Left forelimb (tissue), 1 donor: ENCODE data around the gene CPT1B.

Experiments used
- DNase-seq: peaks from one replicate; pipeline ENCODE4 v3.0.0-alpha.2; 2018; ENCODE audit warnings: low spot score

The CPT1B gene

DNA sequence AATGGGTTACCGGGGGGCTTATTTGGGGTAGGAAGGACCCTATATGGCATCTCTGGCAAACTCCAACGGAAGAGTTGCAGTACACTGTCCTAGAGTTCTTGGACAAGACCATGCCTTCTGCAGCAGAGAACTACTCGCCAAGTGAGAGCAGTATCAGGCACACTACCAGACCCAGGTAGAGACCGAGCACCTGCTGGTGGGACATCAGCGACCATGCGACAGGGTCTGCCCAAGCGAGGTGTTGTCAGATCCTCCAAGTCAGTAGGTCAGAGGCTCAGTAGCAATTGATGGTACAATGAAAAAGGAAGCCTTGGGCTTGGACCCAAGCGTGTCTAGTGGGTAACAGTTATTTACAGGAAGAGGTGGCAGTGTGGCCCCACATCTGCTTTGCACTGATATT lies 7.6 kb upstream of the CPT1B start:
- DNase-seq = no peak

DNA sequence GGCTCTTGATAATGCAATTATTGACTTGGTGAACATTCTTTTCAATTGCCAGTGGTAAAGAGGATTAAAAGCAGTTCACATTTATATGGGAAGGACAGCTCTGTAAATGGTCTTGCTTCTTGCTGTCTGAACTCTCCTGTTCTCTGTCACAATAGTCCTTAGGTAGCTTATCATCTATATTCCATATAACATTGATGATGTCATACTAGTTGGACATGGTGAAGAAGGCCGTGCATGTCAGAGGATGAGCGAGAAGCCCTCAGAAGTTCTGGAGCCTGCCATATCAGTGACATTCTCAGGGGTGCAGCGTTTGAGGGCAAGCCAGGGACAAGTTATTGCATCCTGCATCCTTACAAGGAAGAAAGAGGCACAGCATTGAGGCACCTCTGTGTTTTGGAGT lies 7.0 kb upstream of the CPT1B start:
- no peak for DNase-seq

DNA sequence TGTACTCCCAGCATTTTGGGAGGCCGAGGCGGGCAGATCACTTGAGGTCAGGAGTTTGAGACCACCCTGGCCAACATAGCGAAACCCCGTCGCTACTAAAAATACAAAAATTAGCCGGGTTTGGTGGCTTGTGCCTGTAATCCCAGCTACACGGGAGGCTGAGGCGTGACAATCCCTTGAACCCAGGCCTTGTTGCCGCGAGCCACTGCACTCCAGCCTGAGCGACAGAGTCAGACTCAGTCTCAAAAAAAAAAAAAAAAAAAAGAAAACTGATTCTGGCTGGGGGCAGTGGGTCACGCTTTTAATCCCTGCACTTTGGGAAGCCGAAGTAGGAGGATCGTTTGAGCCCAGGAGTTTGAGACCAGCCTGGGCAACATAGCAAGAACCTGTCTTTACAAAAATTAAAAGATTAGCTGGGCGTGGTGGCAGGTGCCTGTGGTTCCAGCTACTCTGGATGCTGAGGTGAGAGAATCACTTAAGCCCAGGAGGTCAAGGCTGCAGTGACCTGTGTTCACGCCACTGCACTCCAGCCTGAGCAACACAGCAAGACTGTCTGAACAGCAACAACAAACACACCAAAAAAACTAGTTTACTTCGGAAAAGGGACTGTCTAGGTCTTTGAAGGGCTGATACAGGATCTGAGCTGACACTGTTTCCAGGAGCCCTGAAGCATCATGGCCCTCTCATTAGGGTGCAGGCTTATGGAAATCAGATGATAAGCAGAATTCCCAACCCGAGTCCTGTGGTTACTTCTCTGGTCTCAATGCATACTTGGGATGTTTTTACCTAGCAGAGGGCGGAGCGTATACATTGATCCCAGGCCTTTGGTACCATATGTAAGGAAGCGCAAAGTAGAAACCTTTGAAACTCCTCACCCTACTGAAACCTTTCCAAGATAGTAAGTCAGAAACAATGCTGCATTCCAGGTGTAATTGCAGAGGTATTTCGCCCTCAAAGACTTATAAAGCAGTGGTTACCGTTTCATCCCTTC lies 6.2 kb upstream of the CPT1B start:
- no peak for DNase-seq

DNA sequence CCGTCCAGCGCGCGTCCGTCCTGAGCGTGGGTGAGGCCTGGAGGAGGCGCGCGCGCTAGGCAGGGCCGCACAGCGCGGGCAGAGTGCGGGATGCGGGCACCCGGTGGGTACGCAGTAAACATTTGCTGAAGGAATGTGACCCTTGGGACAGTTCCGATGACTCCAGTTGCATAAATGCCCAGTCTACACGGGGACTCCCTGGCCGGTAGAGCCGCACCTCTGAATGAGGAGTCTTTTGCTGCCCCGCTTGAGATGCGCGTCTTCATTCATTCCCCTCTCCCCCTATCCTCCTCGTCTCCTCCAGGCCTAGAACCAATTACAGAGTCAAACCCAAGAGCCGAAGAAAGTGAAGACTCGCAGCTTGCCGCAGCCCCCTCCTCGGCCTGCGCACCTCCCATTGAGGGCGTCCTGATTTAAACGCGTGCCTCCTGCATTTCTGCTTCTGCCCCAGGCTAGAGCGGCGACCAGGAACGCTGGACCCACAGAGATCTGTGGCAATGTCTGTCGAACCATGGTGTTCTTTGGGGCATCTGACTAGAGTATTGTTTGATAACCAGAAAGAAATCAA lies 5.2 kb upstream of the CPT1B start:
- no peak for DNase-seq

DNA sequence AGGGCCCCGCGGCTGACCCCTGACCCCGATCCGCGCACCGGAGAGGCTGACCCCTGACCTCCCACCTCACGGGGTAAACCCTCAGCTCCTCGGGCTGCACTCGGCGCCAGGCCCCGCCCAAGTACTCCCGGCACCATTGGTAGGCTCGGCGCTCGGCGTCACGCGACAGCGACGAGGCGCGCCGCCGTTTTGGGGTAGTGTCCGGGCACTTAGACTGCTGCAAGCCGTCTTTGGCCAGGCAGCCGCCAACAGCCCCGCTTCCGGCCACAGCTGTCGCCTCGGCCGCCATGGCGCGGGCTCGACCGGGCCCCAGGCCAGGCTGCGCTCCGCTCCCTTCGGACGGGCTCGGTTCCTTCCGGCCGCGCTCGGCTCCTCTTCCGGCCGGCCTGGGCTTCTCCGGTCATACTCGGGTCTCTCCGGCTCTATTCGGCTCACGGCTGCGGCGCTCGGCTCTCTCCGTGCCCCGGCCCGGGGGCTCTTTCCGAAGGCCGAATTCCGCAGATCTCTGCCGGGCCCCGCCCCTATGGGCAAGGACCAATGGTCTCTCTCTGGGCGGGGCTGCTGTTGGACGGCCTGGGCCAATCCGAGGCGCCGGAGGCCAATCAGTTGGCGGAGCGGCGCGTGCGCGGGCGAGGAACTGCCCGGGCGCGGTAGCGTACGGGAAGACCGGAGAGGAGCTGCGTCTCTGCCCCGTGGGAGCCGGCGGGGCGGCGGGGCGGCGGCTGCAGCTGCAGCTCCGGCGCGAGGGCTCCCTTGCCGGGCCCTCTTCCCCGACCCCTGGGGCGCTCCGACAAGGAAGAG lies 4.5 kb upstream of the CPT1B start, which contains the start of gene CHKB:
TSS of gene CHKB (minus strand) at position 357 of the 801 bp plus-strand sequence. CDS start at position 289, 68 bp downstream.
- DNase-seq = peak; percentile 99

DNA sequence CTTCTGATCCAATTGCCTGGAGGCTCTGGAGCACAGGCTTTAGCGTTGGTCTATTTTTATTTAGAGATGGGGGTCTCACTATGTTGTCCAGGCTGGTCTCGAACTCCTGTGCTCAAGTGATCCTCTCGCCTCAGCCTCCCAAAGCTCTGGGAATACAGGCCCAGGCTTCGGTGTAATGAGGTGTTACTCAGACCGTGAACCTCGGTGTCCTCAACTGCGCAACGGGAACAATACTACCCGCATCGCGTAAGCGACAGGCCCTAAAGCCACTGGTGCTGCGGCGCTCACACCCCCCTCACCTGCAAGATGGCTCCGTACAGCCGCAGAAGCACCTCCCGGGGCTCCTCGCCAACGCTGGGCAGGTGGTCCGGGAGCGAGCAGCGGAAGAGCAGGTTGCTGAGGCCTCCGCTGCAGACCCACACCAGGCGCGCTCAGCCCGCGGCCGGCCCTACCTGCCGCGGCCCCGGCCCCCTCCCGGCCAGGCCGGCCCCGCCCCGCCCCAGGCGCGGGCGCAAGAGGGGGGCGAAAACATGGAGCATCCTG lies 3.8 kb upstream of the CPT1B start:
- DNase-seq = no peak

DNA sequence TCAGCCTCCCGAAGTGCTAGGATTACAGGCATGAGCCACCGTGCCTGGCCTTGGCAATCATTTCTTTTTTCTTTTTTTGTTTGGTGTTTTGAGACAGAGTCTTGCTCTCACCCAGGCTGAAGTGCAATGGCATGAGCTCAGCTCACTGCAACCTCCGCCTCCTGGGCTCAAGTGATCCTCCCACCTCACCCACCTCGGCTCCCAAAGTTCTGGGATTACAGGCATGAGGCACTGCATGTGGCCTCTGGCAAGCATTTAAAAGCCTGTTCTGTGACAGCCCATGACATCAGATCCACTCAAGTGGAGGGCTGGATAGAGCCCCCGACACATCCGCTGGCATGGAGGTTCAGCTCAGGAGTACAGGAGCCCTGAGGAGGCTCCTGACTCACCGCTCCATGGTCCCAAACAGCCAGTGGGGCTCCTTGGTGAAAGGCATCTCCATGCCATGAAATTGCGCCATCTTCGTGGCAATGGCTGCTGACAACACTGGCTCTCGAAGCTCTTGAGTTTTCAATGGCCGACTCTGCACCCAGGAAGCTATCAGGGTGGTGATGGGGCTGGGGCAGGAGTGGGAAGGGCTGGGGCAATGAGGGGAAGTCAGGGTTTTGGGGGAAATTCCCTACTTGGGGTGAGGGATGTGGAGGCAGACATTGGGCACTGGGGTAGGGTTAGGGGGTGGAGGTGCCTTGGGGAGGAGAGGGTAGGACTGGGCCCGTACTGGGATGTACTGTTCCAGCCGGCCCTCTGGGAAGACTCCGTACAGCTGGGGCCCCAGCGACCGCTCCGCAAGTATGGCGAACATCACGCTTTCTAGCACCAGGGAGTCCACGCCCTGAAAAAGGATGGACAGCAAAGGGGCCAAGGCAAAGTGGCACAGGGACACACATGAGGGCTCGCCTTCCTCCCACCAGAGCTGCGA lies 3.1 kb upstream of the CPT1B start:
- no peak for DNase-seq

DNA sequence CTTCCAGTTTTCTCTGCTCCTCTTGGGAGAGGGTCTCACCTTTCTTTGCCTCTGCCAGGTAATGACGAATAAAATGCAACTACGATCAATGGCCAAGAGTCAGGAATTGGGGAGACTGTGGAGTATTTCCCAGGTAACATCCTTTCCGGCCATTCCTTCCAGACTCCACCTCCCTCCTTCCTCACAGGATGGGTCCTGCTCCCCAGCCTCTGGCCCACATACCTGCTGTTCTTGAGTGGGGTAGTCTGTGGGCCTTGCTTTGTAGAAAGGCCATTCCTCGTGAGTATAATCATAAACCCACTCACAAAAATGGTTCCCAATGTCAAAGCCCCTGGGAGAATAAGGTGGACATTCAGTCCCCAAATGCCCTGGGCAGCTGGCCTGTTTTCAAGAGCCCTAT lies 1.5 kb upstream of the CPT1B start:
- no peak for DNase-seq

DNA sequence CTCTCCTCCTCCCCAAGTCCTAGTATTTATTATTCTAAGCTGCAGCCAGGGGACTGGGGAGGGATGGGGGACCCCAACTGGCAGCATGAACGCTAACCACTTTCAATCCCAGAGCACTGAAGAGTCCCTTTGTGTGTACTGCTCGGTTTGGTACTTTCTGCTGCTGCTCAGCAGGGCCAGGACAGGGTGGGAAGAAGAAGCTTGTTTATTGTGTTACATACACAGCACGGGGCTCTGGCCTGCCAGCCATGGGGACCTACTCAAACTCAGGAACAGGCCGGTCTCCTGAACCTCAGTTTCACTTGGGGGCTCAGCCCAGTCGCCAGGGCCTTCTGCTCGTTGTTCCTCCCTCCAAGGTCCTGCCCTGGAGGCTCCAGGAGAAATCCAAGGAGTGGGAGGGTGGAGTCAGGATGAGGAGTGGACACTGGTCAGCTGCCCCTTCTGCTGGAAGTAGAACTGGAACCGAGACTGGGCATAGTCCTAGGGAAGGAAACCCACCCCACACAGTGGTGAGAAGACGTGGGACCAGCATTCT lies 616 bp upstream of the CPT1B start:
- DNase-seq = no peak

DNA sequence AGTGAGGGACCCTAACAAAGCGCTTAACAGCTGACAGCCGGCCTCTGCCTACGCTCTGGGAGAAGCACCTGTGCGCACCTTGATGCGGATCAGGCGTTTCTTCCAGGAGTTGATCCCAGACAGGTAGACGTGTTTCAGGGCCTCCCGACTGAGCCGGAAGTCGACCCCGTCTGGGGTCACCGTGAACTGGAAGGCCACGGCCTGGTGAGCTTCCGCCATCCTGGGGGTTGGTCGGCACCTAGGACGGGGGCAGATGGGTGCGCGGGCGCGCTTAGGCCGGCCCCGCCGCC lies 585 bp downstream of the CPT1B start:
- DNase-seq = no peak

DNA sequence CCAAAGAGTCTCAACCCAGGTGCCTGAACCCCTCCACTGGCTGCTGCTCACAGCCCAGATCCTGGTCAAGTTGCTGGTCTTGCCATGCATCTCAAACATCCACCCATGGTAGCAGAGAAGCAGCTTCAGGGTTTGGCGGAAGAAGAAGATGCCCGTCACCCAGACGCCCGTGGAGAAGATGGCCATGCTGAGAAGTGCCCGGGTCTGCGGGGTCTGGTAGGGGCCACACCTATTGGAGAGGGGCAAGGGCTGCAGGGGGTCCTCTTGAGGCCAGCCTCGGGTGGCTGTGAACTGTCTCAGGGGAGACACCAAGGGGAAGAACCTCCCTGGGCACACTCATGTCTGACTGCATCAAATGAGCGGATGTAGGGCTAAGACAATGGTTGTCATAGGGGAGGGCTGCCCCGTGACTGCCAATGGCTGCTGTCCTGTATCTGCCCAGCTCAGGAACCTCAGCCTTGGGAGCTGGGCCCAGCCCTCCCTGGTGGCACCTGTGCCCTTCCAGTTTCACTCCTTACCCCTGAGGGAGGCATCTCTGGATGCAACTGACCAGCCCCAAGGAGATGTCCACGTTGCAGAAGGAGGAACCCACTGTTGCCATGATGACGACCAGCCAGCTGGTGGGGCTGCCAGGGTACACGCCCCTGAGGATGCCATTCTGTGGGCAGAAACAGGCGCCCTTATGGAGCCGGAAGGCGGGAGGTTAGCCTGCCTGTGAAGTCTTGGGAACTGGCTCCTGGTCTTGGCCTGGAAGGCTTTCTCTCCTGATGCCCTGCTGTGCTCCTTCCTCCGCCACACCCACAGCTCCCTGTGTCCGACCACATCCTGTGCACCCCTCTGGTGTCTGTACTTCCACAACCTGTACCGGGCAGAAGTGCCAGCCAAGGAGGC lies 1.2 kb downstream of the CPT1B start:
- DNase-seq = no peak

DNA sequence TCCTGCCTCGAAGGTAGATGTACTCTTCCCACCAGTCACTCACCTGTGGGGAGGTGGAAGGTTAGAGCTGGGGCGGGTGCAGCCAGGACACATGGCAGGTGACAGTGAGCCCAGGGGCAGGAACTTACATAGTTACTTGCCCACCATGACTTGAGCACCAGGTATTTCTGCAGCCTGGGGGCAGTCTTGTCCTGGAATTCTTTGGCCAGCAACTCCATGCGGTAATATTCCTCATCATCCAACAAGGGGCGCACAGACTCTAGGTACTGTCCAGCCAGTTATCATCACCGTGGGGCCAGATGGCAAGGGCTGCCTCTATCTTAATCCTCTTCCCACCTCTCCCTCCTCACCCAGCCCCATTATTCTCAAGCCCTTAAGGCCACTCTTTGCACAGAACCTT lies 2.2 kb downstream of the CPT1B start:
- no peak for DNase-seq

DNA sequence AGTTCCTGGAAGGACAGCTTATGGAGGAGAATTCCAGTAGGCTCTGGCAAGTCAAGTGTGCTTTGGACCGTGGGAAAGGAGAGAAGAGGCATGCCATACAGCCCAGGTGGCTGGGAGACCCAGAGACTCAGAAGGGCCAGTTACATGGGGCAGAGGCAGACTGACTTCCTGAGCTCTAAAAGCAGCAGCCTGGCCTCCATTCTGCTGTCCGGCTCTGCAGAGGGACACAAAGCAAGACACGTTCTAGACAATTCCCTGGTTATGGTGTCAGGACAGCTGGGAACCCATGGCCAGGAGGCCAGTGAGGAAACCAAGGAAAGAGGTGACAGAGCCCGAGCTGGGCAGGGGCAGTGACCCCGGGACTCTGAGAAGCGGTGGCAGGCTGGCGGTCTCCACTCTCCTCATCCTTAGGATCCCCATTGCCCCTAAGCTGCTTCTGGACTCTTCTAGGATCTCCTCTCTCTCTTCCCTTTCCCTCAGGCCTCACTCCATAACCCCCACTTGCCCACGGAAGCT lies 2.7 kb downstream of the CPT1B start:
- no peak for DNase-seq

DNA sequence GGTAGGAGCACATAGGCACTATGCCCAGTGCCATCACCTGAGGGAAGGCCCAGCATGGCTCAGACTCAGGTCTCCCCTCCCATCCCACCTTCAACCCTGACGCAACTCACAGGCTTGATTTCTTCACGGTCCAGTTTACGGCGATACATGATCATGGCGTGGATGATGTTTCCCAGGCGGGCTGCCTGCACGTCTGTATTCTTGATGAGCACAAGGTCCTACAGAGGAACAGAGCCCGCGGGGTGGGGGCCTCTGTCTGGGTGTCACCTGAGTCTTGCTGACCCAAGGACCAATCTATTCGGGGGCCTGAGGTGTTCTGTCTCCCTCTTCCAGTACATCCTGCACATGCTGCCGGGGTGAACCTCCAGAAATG lies 3.9 kb downstream of the CPT1B start:
- DNase-seq = no peak

DNA sequence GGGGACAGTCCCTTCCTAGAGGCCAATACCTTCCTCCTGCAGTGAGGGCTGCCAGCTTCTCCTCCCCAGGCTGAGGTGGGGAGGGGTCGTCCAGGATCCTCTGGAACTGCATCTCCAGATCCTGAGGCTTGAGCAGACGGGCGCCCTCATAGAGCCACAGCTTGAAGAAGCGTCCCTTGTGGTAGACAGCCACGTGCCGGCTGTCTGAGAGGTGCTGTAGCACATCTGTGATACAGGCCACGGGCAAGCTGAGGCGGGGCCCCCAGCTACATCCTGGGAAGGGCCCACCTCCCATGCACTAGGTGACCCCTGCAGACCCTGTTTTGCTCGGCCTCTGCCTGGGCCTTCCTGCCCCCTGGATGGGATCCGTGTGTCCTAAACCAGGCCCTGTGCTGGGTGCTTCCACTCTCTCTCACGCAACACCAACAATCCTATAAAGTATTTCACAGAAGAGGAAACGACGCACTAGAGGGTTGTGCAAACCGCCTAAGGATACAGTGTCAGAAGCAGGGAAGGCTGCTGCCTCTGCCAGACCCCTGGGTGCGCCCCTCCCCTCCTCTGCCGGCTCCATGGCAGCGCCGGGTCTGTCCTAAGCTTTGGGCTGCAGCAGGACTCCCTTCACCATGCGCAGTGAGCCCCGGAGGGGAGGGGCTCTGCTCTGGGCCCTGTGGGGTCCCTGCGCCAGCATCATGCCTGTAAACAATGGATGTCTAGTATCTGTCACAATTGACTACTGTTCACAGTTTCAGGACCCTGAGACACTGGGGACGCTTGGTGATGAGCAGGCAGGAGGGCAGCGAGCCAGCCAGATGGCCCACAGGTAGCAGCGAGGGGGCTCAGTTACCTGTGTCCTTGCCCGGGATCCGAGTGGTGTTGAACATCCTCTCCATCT lies 4.5 kb downstream of the CPT1B start:
- DNase-seq = no peak

DNA sequence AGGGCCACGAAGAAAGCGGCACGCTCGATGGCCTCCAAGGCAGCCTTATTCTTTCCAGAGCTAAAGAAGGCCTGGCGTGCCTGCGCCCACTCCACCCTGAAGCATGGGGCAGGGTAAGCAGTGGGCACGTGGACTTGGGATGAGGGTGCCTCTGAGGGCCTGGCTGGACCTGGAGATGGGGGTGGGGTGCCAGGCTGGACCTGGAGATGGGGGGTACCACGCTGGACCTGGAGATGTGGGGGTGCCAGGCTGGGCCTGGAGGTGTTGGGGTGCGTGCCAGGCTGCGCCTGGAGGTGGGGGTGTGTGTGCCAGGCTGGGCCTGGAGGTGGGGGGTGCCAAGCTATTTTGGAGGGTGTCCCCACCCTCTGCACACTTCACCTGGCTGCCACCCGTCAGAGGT lies 5.3 kb downstream of the CPT1B start:
- DNase-seq = no peak

DNA sequence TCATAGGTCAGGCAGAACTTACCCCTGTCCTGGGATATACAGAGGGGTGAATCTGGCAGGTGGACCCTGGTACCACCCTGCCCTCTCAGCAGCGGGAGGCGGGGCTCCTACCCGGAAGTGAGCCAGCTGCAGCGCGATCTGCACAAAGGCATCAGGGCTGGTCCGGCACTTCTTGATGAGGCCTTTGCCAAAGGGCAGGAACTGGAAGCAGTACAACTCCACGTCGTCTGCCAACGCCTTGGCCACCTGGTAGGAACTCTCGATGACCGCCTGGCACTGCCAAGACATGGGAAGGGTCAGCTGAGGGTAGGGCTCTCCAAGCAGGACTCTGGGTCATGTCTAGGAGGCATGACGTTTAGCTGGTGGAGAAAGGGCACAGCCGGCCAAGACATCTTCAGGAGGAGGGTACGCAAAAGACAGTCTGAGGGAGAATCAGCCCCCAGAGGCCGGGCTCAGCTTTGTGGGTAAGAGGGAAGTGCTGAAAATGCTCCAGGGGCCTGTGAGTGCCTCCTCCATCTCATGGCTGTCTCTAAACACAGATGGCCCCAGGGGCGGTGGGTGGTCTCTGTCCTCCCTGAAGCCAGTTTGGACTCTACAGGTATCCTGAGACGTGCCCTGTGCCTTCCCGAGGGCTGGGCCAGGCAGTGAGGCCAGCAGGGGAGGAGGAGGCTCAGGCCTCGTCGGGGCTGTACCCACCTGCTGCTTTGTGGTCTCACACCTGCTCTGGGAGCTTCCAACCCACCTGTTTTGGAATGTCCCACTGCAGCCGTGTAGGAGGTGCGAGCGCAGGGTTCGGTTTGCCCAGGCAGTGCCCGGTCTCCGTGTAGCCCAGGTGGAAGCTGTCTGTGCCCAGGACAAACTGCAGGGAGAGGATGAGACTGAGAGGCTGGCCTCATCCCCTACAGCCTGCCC lies 6.7 kb downstream of the CPT1B start:
- no peak for DNase-seq

DNA sequence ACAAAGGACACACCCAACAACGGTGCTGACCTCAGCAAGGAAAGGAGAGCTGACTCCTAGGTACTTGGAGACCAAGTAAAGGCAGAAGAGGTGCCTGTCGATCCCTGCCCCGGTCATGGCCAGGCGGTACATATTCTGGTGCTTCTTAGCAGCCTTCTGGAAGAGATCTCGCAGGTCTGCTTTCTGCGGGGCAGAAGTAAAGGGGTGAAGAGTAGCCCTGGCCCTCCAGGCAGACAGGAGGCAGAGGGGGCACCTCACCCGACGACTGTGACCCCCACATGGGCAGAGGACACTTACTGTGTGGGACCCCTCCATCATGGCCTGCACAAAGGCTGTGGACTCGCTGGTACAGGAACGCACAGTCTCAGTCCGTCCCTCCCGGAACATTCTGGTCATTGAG lies 7.4 kb downstream of the CPT1B start:
- no peak for DNase-seq
